K562 (cell line): ENCODE measurements around the gene ENDOV. TPM values are rescaled to one million over a fixed set of nuclear protein-coding genes. Genes with fewer than 3 reads are reported as not detected.

Experiments used
- ATAC-seq: fragments of 200-7000 bp; cut with Tn5 transposase; 3 replicates; pipeline ENCODE4 v1.9.1; 2020; ENCODE audit warnings: moderate library complexity
- BruUV-seq: library from RNA; stranded (reverse); fragments of 400-500 nt; replicated peaks from 2 replicates; lab custom pipeline; 2021; lab: Mats Ljungman, UMichigan
- CTCF ChIA-PET: fragments of 300-600 bp; formaldehyde crosslinking; extraction: SDS; loops from one replicate; lab custom pipeline; 2021; ENCODE audit warnings: low intra/inter-chr PET ratio; lab: Yijun Ruan, JAX
- POLR2A ChIA-PET: fragments of 300-600, 350-650 bp; sonication (Branson Sonifier 250); formaldehyde crosslinking; extraction: SDS; loops from one replicate; lab custom pipeline; 2021; ENCODE audit warnings: antibody characterized with exemption, inconsistent platforms; lab: Yijun Ruan, JAX
- DNase-seq, 4 experiments: peaks; one replicate each; pipeline versions ENCODE4 v3.0.0 to v3.0.0-alpha.2; 2011 to 2018; ENCODE audit warnings: low spot score in 3 of 4, mixed read lengths in 3 of 4; ENCODE audit errors: extremely low read depth in 1 of 4
- FAIRE-seq: peaks from 2 replicates; lab custom pipeline; 2011; peaks lifted over from hg19 to GRCh38; lab: Jason Lieb, UNC
- H2AFZ ChIP-seq: 2 replicates; pipeline ENCODE4 v1.6.0; 2011; ENCODE audit warnings: low read depth, low read length, control low read depth, inconsistent platforms
- H3K27ac ChIP-seq: fragments of 200-600 bp; 3 replicates; pipeline ENCODE4 v1.8.0; 2011; ENCODE audit warnings: low read depth, mild to moderate bottlenecking, control low read depth, inconsistent platforms, low read length, moderate library complexity, mixed read lengths; ENCODE audit errors: extremely low read depth
- H3K27me3 ChIP-seq, 2 experiments: fragments of 300-600 bp in 1 of 2; 2 replicates in 1 of 2; 3 replicates in 1 of 2; pipeline versions ENCODE4 v1.6.0 to v1.8.0; 2011; ENCODE audit warnings: inconsistent platforms in 2 of 2, low read length in 2 of 2, mild to moderate bottlenecking in 1 of 2, mixed read lengths in 1 of 2, moderate library complexity in 1 of 2; ENCODE audit not compliant: control insufficient read depth in 2 of 2, insufficient read depth in 2 of 2
- H3K36me3 ChIP-seq: fragments of 300-600 bp; 3 replicates; pipeline ENCODE4 v1.8.0; 2011; ENCODE audit warnings: mild to moderate bottlenecking, low read length, inconsistent platforms; ENCODE audit not compliant: control insufficient read depth, insufficient read depth
- H3K4me1 ChIP-seq, 2 experiments: fragments of 200-600 bp in 1 of 2; replicated peaks in 1 of 2; 2 replicates in 1 of 2; 3 replicates in 1 of 2; pipeline versions ENCODE4 v1.5.1 to v1.8.0; 2011; ENCODE audit warnings: inconsistent platforms in 2 of 2, low read length in 2 of 2, mild to moderate bottlenecking in 1 of 2, mixed read lengths in 1 of 2, moderate library complexity in 1 of 2; ENCODE audit not compliant: control insufficient read depth in 2 of 2, insufficient read depth in 2 of 2
- H3K4me2 ChIP-seq: 2 replicates; pipeline ENCODE4 v1.6.1; 2011; ENCODE audit warnings: low read length, control low read depth, inconsistent platforms, mixed read lengths; ENCODE audit not compliant: insufficient read depth
- H3K4me3 ChIP-seq: fragments of 200-600 bp; sonication (generic), shearing (Covaris generic); 2 replicates; pipeline ENCODE4 v1.5.1; 2016; ENCODE audit warnings: control low read depth, inconsistent platforms
- H3K79me2 ChIP-seq: fragments of 200-600 bp; 3 replicates; pipeline ENCODE4 v1.8.0; 2011; ENCODE audit warnings: low read length, inconsistent platforms; ENCODE audit not compliant: control insufficient read depth, insufficient read depth
- H3K9ac ChIP-seq, 2 experiments: 2 replicates each; pipeline versions ENCODE4 v1.6.0 to v1.6.1; 2011; ENCODE audit warnings: low read depth in 2 of 2, low read length in 2 of 2, control low read depth in 1 of 2, inconsistent platforms in 1 of 2, mild to moderate bottlenecking in 1 of 2, mixed read lengths in 1 of 2; ENCODE audit not compliant: insufficient read depth in 1 of 2
- H3K9me1 ChIP-seq: one replicate; pipeline ENCODE4 v1.6.0; 2011; ENCODE audit warnings: inconsistent platforms, mild to moderate bottlenecking, low read length, moderate library complexity; ENCODE audit not compliant: control insufficient read depth, insufficient read depth
- H3K9me3 ChIP-seq: replicated peaks from 2 replicates; pipeline ENCODE4 v1.5.1; 2011; ENCODE audit warnings: low read depth, low read length, inconsistent platforms; ENCODE audit not compliant: control insufficient read depth, insufficient read depth
- H4K20me1 ChIP-seq: replicated peaks from 2 replicates; pipeline ENCODE4 v1.6.1; 2011; ENCODE audit warnings: low read length, inconsistent platforms, mixed read lengths; ENCODE audit not compliant: control insufficient read depth, insufficient read depth
- RBM14 ChIP-seq: fragments of 200-400 bp; formaldehyde crosslinking; IDR thresholded peaks from 2 replicates; pipeline ENCODE4 v1.6.1; 2018; ENCODE audit warnings: low read depth, mild to moderate bottlenecking, low read length, moderate library complexity, borderline replicate concordance; ENCODE audit not compliant: insufficient read depth
- WGBS: fragments of 100-300 bp; shearing (Covaris generic); methylation state at CpG from one replicate; pipeline ENCODE4 v1.1.6; 2016; ENCODE audit warnings: low coverage, mixed read lengths; ENCODE audit not compliant: insufficient coverage; ENCODE audit errors: missing lambda C conversion rate; 5-methylcytosine and 5-hydroxymethylcytosine counted together
- in situ Hi-C: fragments of 300-500 bp; cut with MboI; formaldehyde crosslinking; loops from 4 replicates; pipeline ENCODE4 v1.15.0; 2018; ENCODE audit warnings: inconsistent platforms, mixed read lengths
- intact Hi-C: fragments of 100-400 bp; cut with micrococcal nuclease; formaldehyde crosslinking; loops from 2 replicates; pipeline ENCODE4 v1.14.2; 2022
- polyA plus RNA-seq, 8 experiments: library from polyadenylated mRNA; depleted of rRNA in 4 of 8; stranded (reverse) in 5 of 8; unstranded in 3 of 8; fragments of >200 nt; fragmentation: Nextera tagmentation in 2 of 8; fragmentation: Illumina TruSeq in 1 of 8; extraction: Ambion mirVana in 2 of 8; extraction: Trizol in 1 of 8; gene quantifications; 2 replicates each; pipeline versions ENCODE4 v1.2.1 to v1.2.3, GENCODE V29; 2011 to 2014; ENCODE audit warnings: inconsistent platforms in 1 of 8, missing spikeins in 1 of 8
- total RNA-seq, 7 experiments: library from RNA; depleted of rRNA in 6 of 7; stranded (reverse); fragments of >200 nt in 6 of 7; fragmentation: Illumina TruSeq in 2 of 7; extraction: Trizol in 2 of 7; gene quantifications; 2 replicates each; pipeline versions ENCODE4 v1.2.1 to v1.2.3, GENCODE V29; 2011 to 2021; ENCODE audit warnings: low replicate concordance in 1 of 7
- TF ChIP-seq, protein P1 (sequence below): fragments of 250-450 bp; sonication (Bioruptor Pico); IDR thresholded peaks from 2 replicates; pipeline ENCODE4 v1.8.0; 2022; ENCODE audit warnings: moderate library complexity, mild to moderate bottlenecking, inconsistent platforms

The ENDOV gene
- total and polyA plus RNA-seq, 9 of the 15 experiments (the other 6 are each of a cell fraction or from before 2014, with no cell fraction given), result 1.2 to 8.2 (median 3.7) TPM

GRCh38 chr17:80396157-80397033 is 18.6 kb upstream of the ENDOV start:
- DNase-seq, result no peak
- POLR2A ChIA-PET, result interaction anchor here (0.6 kb wide), 1 partner anchor 10 kb away, joined by 3 read pairs; no protein-coding TSS in a partner anchor
- TF ChIP-seq RBM14, result no peak
- TF ChIP-seq, protein P1, sequence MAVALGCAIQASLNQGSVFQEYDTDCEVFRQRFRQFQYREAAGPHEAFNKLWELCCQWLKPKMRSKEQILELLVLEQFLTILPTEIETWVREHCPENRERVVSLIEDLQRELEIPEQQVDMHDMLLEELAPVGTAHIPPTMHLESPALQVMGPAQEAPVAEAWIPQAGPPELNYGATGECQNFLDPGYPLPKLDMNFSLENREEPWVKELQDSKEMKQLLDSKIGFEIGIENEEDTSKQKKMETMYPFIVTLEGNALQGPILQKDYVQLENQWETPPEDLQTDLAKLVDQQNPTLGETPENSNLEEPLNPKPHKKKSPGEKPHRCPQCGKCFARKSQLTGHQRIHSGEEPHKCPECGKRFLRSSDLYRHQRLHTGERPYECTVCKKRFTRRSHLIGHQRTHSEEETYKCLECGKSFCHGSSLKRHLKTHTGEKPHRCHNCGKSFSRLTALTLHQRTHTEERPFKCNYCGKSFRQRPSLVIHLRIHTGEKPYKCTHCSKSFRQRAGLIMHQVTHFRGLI (CRISPR knock-in tag), result no peak
- TF ChIP-seq, all 486 proteins: peak for 0
- CTCF ChIA-PET, result no interaction called here
- Histone ChIP-seq H3K4me3 (no peak overlapping the region), H3K9me3 (no peaks in the 10 kb centered on the region), H4K20me1 (no peaks in the 10 kb centered on the region), H3K4me1 (no peaks in the 10 kb centered on the region), H3K79me2 (no peaks in the 10 kb centered on the region), H3K9me1 (no peaks in the 10 kb centered on the region), H3K36me3 (peaks cover 24% of the 10 kb centered on the region; the same call in 1 of the 3 replicates), H3K9ac (peak overlapping the region in 1 of 2 experiments; percentile 48; a peak in 1 of 4 replicates), H3K27ac (no peak overlapping the region), H3K27me3 (peaks cover 11 to 29% of the 10 kb centered on the region in 2 experiments; a peak in 4 of 5 replicates), H3K4me2 (no peak overlapping the region), H2AFZ (no peak overlapping the region)
- WGBS, result 21% methylated on average over 7 of the region's 9 CpGs
- ATAC-seq, result no peak
- intact Hi-C loops, result no loop called here
- no TSS peak for BruUV-seq
- no peak for FAIRE-seq
- in situ Hi-C loops, result no loop called here
